Heart left ventricle (tissue), 13 donors: ENCODE measurements around the gene LSG1.

Source experiments
- POLR2A ChIP-seq, 2 donors: fragments of 450-650 bp; IDR thresholded peaks; one replicate each; pipeline ENCODE4 v1.6.1; 2017; ENCODE audit warnings: antibody characterized with exemption in 2 of 2, mild to moderate bottlenecking in 2 of 2, moderate library complexity in 2 of 2
- TF ChIP-seq, protein P1 (sequence below), 12 donors: fragments of 200-600 bp; sonication (generic) in 4 of 12; IDR thresholded peaks; one replicate each; pipeline versions ENCODE4 v1.5.0 to v1.8.0; 2018 to 2022; ENCODE audit warnings: antibody characterized with exemption in 12 of 12, mild to moderate bottlenecking in 5 of 12
- donor health status: ischemic (EF 13 %, LVEDD 7.1; RV severe dilation, severe dysfunction).
- donor health status: DM: no; HTN: yes; CAD: no.
- donor health status: DM: no; HTN: no; CAD: no.
- donor health status: ischemic (EF 25% LVEDD 6.9; RV normal size, moderate dysfunction).
- donor health status: ischemic (EF 25% LVEDD 5.7; RV mildly dilated, moderate dysfunction).
- donor health status: ischemic (EF 35%, LVEDD 5.7; RV mildly dilated, moderate dysfunction).
- donor health status: nonischemic (EF 11% LVEDD 7.7; RV severe dilation, severe dysfunction).
- donor health status: DM: yes; HTN: yes; CAD: no.
- donor health status: PGD.
- donor health status: ischemic (EF 29% LVEDD 5.4; RV normal size, mild dysfunction).
- donor health status: nonischemic (EF 23%, LVEDD 6.1; RV moderate dilation, normal function).

DNA sequence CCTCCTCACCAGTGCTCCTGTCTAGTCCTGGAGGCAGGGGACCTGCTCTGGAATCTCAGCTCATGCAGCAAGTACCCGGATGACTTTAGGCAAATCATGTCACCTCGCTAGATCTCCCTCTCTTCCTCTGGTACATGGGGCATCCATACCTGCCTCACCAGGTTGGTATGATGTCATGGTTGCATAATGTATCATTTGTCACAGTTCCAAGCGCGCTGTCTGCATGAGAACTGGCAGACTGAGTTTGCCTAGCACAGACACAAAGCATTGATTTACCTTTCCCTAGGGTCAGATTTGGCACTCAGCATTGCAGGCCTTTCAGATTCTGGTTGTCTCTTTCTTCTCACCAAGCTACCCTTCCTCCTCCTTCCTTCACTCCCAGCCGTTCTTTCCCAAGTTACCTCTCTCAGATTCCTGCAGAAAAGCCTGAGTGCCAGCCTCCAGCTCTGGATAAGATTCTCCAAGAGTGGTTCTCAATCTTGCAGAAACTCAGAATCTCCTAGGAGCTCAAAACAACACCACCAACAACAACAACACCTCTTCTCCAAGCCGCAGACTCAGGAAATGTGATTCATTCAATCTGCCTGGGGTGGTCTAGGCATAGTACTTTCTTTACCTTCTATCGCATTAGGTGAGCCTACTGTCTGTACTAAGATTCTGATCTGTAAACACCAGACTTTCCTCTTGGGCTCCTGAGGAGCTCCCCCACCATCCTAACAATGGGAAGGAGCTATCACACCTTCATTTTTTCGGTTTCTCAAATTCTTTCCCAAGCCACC is 43.2 kb upstream of the LSG1 start:
- TF ChIP-seq POLR2A (IDR thresholded peaks at IDR 0.05), result no peak
- TF ChIP-seq, protein P1, sequence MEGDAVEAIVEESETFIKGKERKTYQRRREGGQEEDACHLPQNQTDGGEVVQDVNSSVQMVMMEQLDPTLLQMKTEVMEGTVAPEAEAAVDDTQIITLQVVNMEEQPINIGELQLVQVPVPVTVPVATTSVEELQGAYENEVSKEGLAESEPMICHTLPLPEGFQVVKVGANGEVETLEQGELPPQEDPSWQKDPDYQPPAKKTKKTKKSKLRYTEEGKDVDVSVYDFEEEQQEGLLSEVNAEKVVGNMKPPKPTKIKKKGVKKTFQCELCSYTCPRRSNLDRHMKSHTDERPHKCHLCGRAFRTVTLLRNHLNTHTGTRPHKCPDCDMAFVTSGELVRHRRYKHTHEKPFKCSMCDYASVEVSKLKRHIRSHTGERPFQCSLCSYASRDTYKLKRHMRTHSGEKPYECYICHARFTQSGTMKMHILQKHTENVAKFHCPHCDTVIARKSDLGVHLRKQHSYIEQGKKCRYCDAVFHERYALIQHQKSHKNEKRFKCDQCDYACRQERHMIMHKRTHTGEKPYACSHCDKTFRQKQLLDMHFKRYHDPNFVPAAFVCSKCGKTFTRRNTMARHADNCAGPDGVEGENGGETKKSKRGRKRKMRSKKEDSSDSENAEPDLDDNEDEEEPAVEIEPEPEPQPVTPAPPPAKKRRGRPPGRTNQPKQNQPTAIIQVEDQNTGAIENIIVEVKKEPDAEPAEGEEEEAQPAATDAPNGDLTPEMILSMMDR (IDR thresholded peaks at IDR 0.05), result no peak
